ENCODE measurements around the gene HOXA2.

The HOXA2 gene

DNA sequence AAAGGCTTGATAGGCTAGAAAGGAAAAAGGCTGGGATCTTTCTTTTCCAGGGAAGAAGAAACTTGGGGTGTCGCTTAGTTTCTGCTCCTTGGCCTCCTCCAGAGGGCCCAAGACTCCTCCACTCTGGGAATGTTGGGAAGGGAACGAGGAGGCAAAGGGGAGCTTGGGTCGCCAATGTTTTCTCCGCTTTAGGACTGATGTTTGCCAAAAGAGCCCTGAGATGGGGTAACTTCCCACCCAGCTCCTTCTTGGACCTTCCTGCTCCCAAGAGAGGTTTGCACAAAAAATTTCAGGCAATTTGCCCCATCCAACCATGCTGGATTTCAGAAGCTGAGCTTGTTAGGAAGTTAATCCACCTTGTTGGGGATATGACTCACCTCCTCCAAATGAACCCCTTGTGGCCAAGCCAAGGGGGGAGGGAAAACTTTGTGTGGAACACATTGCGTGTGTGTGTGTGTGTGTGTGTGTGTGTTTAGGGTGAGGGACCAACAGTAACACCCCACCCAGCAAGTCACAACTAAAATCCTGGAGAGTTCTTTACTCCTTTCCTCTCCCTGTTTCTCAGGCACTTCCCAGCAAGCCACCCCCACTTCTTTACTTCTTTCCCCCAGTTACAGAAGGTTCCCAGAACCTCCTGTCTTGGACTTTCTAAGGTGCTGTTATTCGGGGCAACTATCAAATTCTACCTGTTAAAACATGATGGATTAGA is 8.7 kb upstream of the HOXA2 start:
- DNase-seq, result no peak

- DNase-seq, result no peak
These were observed 7.9 kb upstream of the HOXA2 start for GRCh38 chr7:27110186-27111031.

- DNase-seq, result no peak
These were observed 7.1 kb upstream of the HOXA2 start for GRCh38 chr7:27109466-27110185.

DNA sequence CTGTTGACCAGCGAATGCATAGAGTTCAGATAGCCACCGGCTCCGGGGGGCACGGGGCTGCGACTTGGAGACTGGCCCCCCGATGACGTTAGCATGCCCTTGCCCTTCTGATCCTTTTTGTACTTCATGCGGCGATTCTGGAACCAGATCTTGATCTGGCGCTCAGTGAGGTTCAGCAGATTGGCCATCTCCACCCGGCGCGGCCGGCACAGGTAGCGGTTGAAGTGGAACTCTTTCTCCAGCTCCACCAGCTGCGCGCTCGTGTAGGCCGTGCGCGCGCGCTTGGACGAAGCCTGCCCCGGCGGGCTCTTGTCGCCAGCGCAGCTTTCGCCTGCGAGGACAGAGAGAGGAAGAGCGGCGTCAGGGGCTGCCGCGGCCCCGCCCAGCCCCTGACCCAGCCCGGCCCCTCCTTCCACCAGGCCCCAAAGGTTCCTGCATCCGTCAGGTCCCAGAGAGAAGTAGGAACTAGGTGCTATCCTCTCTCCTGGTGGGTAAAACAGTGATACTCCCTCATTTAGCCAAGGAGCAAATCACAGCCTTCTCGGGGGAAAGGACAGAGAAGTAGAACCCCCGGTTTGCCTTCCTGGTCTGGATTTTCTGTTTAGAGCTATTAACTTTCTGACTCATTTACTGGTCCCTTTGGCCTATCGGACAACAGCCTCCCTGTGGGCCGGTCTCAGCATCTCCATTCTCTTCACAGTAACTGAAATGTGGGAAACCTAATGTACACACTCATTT is 6.1 kb upstream of the HOXA2 start:
- DNase-seq, result no peak

GRCh38 chr7:27107391-27108381 is 5.2 kb upstream of the HOXA2 start:
- DNase-seq, result no peak

DNA sequence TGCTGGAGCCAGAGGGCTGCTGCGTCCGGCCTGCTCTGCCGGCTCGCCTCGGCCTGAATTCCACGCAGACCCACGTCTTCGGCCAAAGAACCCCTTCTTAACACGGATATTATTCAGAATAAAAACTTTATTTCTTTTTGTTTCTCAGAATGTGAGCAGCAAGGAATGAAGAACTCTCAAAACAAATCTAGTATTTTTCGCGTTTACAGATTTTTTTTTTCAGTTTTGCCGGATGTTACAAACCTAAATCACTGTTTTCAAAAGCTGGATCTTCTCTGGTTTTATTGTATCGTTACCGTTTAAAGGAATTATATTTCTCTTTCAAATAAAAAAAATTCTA is 4.4 kb upstream of the HOXA2 start:
- no peak for DNase-seq

- DNase-seq, result no peak
These were observed 3.9 kb upstream of the HOXA2 start for GRCh38 chr7:27106181-27106900.

GRCh38 chr7:27105301-27106031 is 3.0 kb upstream of the HOXA2 start:
- DNase-seq, result no peak

GRCh38 chr7:27104341-27105058 is 2.0 kb upstream of the HOXA2 start:
- no peak for DNase-seq

GRCh38 chr7:27103489-27104226 is 1.2 kb upstream of the HOXA2 start:
- DNase-seq, result no peak

DNA sequence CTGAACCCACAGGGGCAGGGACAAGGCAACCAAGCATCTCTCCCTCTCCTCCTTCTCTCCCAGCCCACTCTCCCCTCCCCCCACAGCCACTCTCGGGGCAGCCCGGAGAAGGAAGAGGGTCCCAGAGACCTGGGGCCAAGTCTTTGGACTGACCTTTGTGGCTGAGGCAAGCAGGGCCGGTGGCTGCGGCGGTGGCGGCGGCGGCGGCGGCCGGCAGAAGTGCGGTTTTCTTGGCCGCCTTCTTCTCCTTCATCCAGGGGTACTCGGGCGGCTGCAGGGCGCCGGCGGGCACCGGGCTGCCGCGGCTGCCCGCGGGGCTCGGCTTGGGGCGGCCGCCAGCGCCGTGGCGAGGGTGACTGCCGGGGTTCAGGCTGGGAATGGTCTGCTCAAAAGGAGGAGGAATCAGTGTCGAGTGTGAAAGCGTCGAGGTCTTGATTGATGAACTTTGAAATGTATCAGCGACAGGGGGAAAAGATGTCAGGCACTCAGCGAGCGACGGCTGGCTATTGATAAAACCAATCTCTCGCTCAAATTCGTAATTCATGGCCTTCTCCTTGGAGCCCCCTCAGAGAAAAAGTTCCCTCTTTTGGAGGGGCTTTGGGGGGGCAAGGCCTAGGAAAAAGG is 414 bp downstream of the HOXA2 start:
- DNase-seq, result no peak

DNA sequence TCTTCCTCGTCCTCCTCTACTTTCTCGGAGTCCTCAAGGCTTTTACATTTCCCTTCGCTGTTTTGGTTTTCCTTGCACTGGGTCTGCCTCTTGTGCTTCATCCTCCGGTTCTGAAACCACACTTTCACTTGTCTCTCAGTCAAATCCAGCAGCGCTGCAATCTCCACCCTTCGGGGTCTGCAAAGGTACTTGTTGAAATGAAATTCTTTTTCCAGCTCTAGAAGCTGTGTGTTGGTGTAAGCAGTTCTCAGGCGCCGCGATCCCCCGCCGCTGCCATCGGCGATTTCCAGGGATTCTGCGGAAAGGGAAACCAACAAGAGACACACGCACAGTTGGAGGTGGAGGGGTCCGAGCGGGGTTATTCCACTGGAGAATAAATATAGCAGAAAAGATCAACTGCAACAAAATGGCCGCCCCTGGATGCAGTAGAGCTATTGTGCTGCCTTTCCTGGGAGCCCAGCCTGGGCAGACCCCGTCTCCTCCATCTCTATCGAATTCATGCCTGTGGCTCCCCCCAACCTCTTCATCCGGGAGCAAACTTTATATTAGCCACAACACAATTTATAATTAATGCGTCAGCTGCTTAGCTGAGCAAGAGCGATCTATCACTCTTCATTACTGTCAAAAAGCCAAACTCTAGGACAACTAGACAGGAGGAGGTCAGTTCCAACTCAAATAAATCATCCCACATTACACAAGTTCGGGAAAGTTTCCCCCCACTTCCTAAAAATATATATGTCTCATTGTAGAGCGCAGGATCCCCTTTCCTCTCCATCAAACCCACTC is 1.1 kb downstream of the HOXA2 start:
- DNase-seq, result no peak

DNA sequence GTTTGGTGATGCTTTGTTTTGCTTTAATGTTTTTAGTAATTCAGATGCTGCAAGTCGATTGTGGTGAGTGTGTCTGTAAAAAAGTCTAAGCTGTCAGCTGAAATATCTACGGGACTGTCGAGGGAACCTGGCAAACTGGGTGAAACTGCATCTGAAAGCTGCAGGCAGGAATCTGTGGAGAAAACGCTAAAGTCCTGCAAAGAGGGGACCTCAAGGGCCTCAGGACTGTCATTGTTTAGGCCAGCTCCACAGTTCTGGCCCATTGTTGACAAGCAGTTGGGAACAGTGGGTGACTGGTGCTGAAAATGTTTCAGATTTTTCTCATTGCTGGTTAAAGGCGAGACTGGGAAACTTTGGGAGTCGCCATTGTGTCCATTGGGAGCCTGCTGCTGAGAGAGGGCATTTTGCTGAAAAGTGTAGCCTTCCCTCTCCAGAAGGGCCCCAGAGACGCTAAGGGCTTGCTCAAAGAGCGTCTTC is 1.8 kb downstream of the HOXA2 start:
- DNase-seq, result no peak

GRCh38 chr7:27099453-27100370 is 2.8 kb downstream of the HOXA2 start:
- DNase-seq, result no peak

- no peak for DNase-seq
These were observed 3.7 kb downstream of the HOXA2 start for GRCh38 chr7:27098578-27099451.
